Measurements from ENCODE around the gene ARHGEF4.

Gene ARHGEF4

DNA sequence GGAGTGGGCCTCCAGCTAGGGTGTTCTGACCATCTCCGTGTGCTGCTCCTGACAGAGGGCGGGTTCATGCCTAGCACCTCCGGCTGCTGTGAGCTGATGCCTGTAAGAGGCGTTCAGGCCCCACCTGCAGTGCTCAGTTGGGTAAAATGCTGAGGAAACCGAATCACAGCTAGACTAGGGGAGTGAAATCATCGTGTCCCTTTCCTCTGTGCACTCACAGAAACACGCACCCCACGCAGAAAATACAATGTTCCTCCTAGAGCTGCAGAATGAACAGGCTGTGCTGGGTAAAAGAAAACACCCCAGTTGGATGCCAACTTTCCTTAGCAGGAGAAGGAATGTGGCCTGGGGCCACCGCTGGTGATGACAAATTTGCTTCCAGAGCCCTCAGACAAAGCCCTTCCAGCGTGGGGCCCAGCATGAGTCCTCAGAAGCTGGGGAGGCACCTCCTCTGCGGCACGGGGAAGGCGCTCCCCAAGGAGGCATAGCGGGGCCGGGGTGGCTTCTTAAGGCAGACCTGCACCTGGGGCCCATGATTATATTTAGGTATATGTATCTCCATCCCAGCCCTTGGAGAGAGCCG is 16.3 kb upstream of the ARHGEF4 start:
- no peak for FAIRE-seq

DNA sequence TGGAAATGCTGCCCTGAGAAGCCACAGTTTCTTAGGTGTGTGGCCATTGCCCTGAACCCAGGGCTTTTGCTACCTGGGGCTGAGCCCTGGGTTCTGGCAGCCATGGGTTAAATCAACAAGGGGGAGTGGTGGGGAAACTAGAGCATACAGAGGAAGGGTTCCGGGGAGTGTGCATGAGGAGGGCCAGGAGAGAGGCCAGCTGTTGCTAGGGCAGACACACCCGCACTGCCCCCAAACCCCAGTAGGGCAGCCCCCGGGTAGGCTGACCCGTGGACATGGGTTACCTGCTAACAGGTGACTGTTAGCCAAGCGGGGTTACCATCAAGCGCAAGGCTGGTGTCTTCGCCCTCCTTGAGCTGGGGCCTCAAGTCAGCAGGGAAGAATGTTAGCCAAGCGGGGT is 14.8 kb upstream of the ARHGEF4 start:
- FAIRE-seq = no peak

DNA sequence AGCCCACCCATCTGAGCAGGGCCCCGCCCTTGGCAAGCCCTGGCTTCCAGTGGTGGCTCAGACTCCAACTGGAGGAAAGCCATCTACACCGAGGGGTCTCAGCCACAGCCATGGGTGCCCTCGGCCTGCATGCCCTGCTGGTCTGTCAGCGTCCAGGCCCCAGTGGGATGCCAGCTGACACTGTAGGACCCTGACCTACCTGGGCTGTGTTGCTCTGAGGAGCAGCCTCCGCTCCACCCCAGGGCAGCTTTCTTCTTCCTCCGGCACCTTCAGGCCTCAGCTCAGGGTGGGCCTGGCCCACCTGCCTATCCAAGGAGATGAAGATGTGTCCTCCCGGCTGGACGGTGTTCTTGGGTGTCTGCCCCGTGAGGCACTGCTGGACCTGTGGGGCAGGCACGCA is 13.9 kb upstream of the ARHGEF4 start:
- no peak for FAIRE-seq

DNA sequence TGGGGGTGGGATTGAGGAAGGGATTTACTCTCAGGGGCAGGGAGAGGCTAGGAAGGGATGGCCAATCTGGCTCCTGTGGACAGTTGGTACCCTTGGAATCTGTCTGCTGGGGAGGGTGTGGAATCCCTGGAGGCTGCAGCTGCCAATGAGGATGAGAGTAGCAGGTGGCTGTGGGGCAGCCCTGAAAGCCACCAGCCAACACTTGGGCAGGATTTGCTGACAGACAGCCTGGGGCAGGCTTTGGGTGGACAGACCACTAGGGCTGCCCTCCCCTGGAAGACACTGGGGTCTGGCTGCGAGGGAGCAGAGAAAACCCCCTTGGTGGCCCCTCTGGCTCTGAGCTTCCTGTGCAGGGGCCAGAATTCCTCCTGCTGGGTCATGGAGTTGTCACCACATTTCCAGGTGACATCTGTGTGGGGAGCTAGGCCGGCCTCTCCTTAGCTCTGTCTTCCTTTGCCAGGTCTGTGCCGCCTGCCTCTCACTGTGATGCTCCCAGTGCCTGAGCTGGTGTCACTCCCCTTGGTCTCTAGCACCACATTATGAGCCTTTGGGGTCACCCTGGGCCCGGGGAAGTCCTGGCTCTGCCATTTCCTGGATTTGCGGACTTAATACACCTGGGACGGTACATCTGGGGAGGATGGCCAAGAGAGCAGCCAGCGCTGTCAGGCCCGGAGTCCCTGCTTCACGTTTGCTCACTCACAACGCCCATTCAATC is 13.4 kb upstream of the ARHGEF4 start:
- FAIRE-seq = no peak

DNA sequence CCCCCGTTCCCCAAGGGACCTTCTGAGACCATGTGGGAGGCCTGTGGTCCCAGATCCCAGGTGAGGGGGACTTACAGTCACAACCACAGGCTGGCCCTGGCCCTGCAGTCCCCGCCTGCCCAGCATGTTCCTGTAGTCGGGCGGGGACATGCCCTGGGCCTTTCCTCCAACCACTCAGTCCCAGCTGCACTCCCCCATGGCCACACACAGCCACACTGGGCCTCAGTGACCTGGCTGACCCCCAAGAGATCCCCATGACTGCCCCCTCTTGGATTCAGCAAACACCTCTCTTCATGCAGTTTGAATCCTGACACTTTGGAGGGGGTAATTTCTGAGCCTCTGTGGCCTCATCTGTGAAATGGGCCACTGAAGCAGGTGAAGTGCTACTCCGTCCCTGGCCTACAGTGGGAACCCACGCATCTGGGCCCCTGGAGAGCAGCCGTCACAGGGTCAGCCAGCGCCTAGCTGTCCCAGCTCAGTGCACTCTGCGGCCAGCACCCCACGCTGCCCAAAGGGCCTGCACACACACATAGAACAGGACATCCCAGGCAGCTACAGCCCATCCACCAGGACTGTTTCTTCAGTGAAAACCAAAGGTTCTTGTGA is 12.7 kb upstream of the ARHGEF4 start:
- no peak for FAIRE-seq

DNA sequence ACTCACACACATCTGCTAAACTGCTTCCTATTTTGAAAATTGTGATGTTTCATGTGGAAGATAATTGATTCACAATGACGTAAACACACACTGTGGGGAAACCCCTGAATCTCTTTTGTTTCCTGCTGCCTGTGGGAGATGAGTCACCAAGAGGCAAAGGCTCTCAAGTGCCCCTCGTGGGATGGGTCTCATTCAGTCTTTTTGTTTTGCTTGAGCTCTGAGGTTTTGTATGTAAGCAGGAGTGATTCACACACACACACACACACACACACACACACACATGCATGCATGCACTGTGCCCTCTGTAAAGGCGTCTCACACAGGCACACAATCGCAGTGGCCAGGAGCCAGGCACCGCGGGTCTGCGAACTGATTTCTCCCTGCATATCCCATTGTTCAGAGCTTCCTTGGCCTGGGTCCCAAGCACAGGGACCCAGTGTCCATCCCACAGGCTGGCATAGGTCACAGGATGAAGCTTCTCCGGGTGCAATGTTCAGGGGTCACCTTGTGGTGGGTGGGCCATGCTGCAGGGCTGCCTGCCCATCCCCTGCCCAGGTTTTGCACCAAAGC is 12.1 kb upstream of the ARHGEF4 start:
- FAIRE-seq = no peak

DNA sequence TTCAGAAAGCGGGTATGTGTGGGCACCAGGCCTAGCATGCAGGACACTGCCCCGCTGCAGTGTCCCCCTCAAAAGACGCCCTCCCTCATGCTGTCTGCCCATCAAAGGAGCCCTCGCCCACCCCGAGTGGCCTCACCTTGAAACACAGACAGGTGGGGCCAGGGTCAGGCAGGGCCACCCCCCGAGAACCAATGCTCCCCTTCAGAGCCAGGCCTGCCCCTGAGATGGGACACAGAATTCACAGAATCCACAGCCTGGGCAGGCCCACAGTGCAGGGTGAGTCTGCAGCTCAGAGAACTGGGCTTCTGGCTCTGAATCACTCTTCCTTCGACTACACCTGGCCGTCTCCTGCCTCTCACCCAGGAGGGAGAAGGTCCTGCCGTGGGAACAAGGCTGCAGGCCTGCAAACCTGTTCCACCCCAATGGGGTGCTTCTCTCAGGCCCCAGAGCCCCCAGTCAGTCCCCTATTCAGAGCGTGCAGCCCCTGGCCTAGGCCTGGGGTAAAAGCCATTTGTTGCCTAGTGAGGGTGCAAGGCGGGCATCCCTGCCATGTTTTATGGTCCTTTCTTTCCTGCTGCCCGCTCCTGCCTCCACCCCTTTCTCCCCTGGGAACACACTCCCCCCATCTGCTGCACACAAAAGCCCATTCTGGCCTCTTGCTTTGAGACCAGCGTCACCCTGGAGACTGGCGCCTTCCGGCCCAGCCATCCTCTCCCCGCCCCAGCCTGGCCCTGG is 11.3 kb upstream of the ARHGEF4 start:
- no peak for FAIRE-seq

DNA sequence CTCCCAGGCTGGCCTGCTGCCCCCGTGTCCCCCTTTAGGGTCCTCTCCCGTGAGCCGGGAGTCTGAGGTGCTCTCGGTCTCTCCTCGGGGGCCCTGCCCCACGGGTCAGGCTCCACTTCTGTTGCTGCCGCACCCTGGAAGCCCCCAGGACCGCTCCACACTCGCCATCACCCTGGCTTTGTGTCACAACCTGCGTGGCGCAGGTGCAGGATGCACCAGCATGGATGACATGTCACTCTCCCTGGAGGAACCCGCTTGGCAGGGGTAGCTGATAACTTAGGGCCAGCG is 10.8 kb upstream of the ARHGEF4 start:
- no peak for FAIRE-seq

DNA sequence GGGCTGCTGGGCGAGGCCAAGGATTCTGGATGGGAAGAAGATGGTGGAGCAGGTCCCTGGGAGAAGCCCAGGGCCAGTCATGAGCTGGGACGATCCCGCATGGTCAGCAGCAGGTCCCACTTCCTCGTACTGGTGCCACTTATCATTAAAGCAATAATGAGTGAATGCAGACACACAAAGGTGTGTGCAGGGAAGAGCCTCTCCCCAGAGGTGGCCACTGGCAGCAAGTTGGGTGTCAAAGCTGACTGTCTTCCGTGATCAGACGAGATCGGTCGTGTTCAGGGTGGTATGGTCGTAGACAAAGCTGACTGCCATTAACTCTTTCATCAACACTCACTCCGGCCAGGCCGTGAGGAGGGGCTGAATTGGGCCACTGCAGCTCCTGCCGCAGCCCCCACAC is 10.3 kb upstream of the ARHGEF4 start:
- no peak for FAIRE-seq

DNA sequence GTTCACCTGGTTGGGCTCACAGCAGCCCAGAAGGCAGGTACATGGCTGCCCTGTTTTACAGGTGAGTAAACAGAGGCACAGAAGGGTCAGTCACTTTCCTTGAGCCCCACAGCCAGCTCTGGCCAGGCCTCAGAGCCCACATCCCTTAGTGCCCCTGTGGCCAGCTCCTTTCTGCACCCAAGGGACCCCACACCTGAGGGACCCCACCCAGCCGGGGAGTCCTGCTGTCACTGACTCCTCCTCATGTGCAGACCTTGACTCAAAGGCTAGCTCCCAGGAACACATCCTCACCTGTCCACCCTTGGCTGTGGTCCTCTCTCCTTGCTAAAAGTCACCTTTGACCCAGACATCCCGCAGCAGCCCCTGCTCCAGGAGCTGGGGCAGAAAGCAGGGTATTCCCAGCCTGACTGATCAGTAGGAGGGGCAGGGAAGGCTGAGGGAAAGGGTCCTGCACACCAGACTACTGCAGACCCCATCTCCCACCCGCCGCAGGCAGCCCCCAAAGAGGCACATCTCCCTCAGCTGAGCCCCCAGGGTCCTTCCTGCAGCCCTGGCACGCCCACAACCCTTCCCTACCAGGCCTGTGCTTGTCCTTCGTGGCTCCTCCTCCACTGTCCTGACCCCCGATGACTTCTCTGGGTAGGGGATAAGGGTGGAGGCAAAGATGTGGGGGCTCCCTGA is 9.8 kb upstream of the ARHGEF4 start:
- FAIRE-seq = no peak

DNA sequence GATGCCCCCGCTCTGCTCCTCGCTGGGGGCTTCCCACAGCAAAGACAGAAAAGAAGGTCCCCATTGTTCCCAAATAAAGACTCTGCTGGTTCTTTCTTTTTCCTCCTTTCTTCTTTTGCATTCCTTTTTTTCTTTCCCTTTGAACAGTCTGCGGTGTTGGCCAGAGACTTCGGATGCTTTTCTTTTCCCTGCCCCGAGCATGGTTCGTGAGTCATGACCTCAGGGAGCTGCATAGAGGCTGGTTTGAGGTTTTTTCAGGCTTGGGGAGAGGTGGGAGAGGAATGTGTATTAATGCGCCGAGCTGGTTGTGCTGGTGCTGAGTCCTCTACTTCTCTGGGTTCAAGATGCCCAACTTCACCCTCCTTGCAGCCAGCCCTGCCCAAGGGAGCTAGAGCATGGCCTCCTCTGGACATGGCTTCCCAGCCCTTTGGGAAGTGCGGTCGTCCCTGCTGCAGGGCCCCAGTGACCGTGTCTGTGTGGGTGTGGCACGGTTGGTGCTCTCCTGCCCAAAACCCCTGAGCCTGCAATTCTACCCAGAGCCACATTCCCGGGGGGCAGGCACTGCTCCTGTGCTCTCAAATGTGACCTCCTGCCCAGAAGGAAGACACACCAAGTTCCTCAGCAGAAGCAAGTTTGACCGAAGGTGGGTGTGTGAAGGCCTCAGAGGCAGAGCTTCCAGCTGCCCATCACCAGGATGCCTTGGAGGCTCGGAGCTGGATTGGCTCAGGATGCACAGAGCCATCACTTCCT is 9.0 kb upstream of the ARHGEF4 start:
- FAIRE-seq = no peak

DNA sequence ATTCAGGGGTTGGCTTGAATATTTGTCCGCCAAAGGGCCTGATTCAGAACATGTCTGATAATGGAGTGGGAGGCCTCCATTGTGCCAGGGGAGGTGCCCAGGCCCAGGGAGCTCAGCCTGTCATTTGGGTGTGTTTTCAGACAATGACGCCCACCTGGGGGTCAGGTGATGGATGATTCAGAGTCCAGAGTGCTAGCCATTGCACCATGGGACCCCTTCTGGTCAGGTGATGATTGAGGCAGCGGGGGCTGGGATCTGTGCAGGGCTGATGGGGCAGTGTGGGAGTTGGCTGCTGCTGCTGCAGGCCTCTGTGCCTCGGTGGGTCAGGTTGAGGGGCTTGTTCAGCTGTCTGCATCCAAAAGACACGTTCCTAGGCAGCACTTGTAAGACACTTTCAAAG is 8.3 kb upstream of the ARHGEF4 start:
- FAIRE-seq = no peak

DNA sequence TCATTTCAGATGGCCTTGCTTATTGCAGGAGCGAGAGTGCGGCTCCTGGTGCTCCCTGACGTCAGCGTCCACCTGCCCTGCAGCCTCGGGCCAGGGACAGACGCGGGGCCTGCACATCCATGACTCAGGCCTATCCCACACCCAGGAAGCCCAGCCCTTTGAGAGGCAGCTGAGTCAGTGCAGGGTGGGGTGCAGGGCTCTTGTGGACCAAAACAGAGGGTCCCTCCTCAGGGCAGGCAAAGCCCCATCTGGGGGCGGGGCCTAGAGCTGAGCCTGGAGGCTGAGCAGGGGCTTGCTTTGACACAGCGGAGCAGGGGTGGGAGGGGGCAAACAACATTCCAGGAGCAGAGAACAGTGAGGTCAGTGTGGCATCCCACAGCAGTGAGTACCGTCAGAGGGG is 7.7 kb upstream of the ARHGEF4 start:
- FAIRE-seq = no peak

DNA sequence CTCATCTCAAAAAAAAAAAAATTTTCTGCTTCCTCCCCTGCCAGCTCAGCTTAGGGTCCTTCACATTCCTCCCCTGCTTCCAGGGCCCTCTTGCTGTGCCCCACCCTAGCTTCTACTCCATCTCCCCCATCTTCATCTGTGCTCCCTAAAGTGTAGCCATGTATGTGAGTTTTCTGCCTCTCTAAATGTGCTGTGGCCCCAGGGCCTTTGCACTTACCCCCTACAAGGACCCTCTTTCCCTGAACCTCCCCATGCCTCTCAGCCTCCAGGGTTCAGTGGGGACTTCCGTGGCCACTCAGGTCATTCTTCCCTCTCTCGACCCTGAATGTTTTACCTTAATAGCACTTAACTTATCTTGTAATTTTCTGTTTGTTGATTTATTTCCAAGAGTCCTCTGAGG is 6.2 kb upstream of the ARHGEF4 start:
- no peak for FAIRE-seq

DNA sequence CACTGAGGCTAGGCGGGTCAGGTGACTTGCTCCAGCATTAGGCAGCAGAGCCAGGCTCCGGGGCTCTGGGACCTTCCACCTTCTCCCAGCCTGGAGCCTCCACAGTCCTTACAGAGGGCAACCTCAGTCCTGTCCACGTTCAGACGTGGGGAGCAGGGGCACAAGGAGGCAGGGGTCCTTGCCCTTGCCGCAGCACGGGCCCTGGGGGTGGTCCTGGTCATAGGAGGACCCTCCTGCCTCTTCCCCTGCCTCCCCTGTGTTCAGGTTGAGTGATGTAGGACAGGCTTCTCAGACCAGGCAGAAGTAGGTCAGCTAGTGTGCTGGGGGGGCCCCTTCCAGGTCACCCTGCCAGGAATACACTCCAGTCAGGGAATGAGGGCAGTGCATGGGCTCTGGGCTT is 5.4 kb upstream of the ARHGEF4 start:
- no peak for FAIRE-seq

DNA sequence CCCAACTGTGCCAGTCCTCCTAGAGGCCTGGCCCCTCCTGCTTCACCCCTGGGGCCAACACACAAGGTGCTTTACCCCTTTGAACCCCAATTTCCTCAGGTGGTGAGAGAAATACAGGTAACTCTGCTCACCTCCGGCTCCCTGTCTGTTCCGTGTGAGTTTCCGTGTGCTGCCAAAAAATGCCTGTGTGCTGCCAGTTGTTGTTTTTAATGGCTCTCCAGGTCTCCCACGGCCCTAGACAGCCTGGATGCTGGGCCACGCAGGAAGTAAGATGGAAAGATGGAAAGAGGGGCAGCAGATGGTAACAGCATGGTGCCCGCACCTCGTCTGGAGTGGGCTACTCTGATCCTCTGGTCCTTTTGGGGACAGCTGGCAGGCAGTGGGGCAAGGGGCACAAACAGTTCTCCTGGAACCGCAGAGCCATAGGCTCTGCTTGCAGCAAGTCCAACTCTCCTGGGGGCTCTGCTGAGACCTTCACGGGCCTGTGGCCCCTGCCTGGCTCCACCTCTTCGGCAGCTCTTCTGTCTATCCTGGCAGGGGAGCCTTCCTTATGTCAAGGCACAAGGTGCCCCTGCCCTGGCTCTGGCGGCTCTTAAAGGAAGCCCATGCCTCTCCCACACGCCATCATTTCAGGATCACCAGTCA is 4.3 kb upstream of the ARHGEF4 start:
- no peak for FAIRE-seq

DNA sequence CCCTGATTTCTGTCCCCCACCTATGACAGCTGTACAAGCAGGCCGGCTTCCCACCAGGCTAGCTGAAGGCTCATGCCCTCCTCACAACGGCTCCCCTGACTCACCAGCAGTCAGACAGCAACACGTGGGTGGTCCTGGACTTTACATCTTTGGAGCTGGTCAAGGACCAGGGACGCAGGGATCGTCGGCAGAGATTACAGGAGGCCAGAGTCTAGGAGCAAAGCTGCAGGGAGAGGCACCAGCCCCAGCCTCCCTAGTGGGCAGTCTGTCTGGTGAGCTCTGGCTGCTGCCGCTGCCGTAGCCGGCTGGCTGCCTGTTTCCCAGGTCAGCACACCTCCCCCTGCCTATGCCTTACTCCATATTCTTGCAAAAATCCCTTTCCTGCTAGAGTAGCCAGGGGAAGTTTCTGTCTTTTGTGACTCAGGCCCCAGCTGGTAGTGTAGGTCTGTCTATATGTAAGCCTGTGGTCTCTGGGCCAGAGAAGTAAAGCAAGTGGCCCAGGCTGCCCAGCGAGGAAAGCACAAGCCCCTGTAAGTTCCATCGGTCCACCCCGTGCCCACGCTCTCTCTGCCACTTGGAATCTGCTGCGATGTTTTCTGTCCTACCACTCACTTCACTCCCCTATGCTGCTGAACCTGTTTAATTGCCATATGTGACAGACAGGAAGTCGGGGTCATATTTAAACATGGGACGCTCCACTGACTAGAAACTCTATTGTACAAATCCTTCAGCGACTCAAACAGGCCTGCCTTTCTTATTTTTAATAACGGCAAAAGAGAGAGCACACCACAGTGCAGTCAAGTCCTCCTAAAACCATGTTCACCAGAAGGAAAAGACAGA is 2.4 kb upstream of the ARHGEF4 start:
- FAIRE-seq = no peak

DNA sequence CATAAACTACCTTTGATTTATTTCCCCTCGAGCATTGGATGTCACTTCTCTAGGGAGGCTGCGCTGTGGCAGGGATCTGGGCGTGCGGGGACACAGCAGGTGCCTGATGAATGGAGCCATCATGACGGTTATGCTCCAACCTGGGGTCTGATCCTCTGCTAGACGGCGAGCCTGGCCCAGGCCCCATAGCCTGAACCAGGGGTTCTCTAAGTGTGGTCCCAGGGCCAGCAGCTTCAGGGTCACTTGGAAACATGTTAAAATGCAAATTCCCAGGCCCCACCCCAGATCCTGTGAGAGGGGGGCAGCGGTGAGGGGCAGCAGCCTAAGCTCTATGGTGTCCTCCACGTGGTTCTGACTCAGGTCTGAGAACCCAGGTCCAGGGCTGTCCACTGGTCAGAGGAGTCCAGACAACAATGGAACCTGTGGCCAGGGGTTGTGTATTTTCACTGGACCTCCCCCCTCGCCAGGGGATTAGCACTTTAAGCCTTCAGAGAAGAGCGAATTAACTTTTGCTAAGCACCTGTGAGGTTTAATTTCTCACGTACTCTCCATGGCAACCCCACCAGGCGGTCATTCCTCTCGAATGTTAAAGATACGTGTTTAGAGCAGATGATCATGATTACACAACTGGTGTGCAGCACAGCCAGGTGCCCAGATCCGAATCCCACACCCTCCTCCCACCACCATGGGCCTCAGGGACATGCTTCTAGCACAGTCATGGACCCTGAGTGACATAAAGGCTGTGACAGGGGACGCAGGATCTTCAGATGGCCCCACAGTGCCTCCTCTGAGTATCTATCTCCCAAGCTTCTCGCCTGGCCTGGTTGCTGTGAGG is 1.6 kb upstream of the ARHGEF4 start:
- FAIRE-seq = no peak

DNA sequence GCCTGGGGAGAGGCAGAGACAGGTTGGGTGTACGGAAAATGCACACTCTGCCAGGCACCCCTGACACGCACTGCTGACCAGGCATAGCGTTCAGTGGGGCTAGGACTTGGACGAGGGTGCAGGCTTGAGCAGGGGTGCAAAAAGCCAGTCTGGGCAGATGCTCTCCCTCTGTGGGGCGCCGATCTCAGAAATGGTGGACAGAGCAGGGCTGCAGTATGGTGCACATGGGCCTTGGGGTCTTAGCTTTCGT is 1.0 kb upstream of the ARHGEF4 start:
- FAIRE-seq = no peak

DNA sequence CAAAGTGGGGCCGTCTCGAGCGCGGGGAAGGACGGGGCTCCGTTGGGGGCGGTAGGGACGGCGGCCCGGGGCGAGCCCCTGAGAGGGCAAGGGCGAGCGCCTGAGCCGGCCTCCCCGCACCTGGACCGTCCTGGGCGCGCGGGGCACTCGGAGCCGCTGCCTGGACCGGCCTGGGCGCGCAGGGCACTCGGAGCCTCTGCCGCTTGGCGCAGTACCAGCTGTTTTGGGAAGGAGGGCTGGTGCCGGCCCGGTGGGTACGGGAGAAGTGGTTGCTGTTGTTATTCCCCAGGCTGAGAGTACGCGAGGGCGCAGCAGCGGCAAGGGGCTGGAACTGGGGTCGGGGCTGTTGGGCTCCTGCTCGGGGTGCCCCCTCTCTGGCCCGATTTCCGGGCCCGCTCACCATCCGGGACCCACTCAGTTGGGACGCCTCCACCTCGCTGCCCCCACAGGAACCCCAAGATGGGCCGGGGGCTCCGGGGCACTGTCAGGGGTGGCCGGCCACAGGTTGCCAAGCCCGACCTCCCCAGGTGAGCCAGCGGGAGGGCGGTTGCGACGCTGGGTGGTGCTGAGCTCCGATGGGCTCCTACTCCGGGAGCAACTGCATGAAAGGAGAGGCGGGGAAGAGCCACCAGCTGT is 579 bp downstream of the ARHGEF4 start:
- FAIRE-seq = no peak
